GM12878 (cell line): ENCODE results near the gene SLC23A1. TPM values are rescaled to one million over a fixed set of nuclear protein-coding genes. Genes with fewer than 3 reads are reported as not detected.

Experiments
- ATAC-seq: fragments of 200-7000 bp; cut with Tn5 transposase; 3 replicates; pipeline ENCODE4 v1.9.1; 2020; ENCODE audit warnings: mild to moderate bottlenecking, moderate library complexity
- BruUV-seq: library from RNA; stranded (reverse); fragments of 400-500 nt; replicated peaks from 2 replicates; lab custom pipeline; 2021; lab: Mats Ljungman, UMichigan
- CTCF ChIA-PET: fragments of 300-600 bp; sonication (Branson Sonifier 250); formaldehyde crosslinking; extraction: SDS; loops from one replicate; lab custom pipeline; 2021; ENCODE audit warnings: inconsistent platforms; lab: Yijun Ruan, JAX
- POLR2A ChIA-PET: fragments of 350-600 bp; formaldehyde crosslinking; extraction: SDS; loops from one replicate; lab custom pipeline; 2021; ENCODE audit warnings: inconsistent platforms; lab: Charles Lee
- RAD21 ChIA-PET: fragments of 300-600 bp; sonication (Branson Sonifier 250); formaldehyde crosslinking; loops from one replicate; lab custom pipeline; 2023; ENCODE audit warnings: antibody characterized with exemption; ENCODE audit not compliant: unreplicated experiment; lab: Charles Lee
- SMC1A ChIA-PET: fragments of 300-600 bp; sonication (Branson Sonifier 250); formaldehyde crosslinking; loops from one replicate; lab custom pipeline; 2023; ENCODE audit not compliant: unreplicated experiment, uncharacterized antibody; lab: Charles Lee
- DNase-seq: peaks from one replicate; pipeline ENCODE4 v3.0.0-alpha.2; 2011; ENCODE audit warnings: low read depth, low spot score
- FAIRE-seq: peaks from 3 replicates; lab custom pipeline; 2011; peaks lifted over from hg19 to GRCh38; lab: Jason Lieb, UNC
- H2AFZ ChIP-seq: 2 replicates; pipeline ENCODE4 v1.6.0; 2011; ENCODE audit warnings: low read depth, low read length, control low read depth; ENCODE audit not compliant: control insufficient read depth
- H3K27ac ChIP-seq: 2 replicates; pipeline ENCODE4 v1.5.1; 2011; ENCODE audit warnings: control low read depth; ENCODE audit not compliant: control insufficient read depth, insufficient read depth
- H3K27me3 ChIP-seq, 2 experiments: replicated peaks in 1 of 2; 2 replicates each; pipeline versions ENCODE4 v1.6.0 to v1.6.1; 2011; ENCODE audit warnings: low read length in 1 of 2; ENCODE audit not compliant: control insufficient read depth in 2 of 2, insufficient read depth in 2 of 2
- H3K36me3 ChIP-seq, 2 experiments: 2 replicates each; pipeline ENCODE4 v1.5.1; 2011; ENCODE audit warnings: low read length in 1 of 2; ENCODE audit not compliant: control insufficient read depth in 2 of 2, insufficient read depth in 2 of 2
- H3K4me1 ChIP-seq: 2 replicates; pipeline ENCODE4 v1.6.1; 2011; ENCODE audit warnings: mild to moderate bottlenecking, low read length, moderate library complexity, mixed read lengths; ENCODE audit not compliant: control insufficient read depth, insufficient read depth
- H3K4me2 ChIP-seq: 2 replicates; pipeline ENCODE4 v1.6.0; 2011; ENCODE audit warnings: control low read depth; ENCODE audit not compliant: control insufficient read depth, insufficient read depth
- H3K4me3 ChIP-seq: fragments of 200-600 bp; sonication (generic); 2 replicates; pipeline ENCODE4 v1.5.1; 2016
- H3K79me2 ChIP-seq: 2 replicates; pipeline ENCODE4 v1.6.0; 2011; ENCODE audit warnings: low read length; ENCODE audit not compliant: control insufficient read depth, insufficient read depth
- H3K9ac ChIP-seq: 2 replicates; pipeline ENCODE4 v1.8.0; 2011; ENCODE audit warnings: low read length, control low read depth, mixed read lengths; ENCODE audit not compliant: control insufficient read depth, insufficient read depth
- H3K9me3 ChIP-seq: replicated peaks from 3 replicates; pipeline ENCODE4 v1.5.1; 2011; ENCODE audit warnings: mild to moderate bottlenecking, low read length; ENCODE audit not compliant: control insufficient read depth, insufficient read depth
- H4K20me1 ChIP-seq: 2 replicates; pipeline ENCODE4 v1.6.0; 2011; ENCODE audit not compliant: control insufficient read depth, insufficient read depth
- ASH2L ChIP-seq: fragments of 300-600, 200-600 bp; sonication (generic); IDR thresholded peaks from 2 replicates; pipeline ENCODE4 v1.6.1; 2017; ENCODE audit warnings: low read depth, mild to moderate bottlenecking, borderline replicate concordance
- ATF2 ChIP-seq: IDR thresholded peaks from 2 replicates; pipeline ENCODE4 v1.6.1; 2012; ENCODE audit warnings: low read length, inconsistent platforms
- BCL3 ChIP-seq: IDR thresholded peaks from 2 replicates; pipeline ENCODE4 v1.6.1; 2011; ENCODE audit warnings: borderline replicate concordance, low read depth, mild to moderate bottlenecking, moderate library complexity, low read length; ENCODE audit not compliant: insufficient read depth, poor library complexity, severe bottlenecking
- BMI1 ChIP-seq: fragments of 450-650 bp; IDR thresholded peaks from 2 replicates; pipeline ENCODE4 v1.6.1; 2016; ENCODE audit warnings: mild to moderate bottlenecking, moderate library complexity, borderline replicate concordance
- CEBPB ChIP-seq, 2 experiments: fragments of 150-350 bp in 1 of 2; IDR thresholded peaks; 2 replicates each; pipeline ENCODE4 v1.6.1; 2012 to 2014; ENCODE audit warnings: low read depth in 2 of 2, low read length in 2 of 2, borderline replicate concordance in 1 of 2, inconsistent platforms in 1 of 2
- DPF2 ChIP-seq: fragments of 450-650 bp; IDR thresholded peaks from 2 replicates; pipeline ENCODE4 v1.6.1; 2017; ENCODE audit warnings: mild to moderate bottlenecking
- GATAD2B ChIP-seq: fragments of 450-650 bp; conservative IDR thresholded peaks from 2 replicates; pipeline ENCODE4 v1.6.1; 2017; ENCODE audit warnings: low read depth, mild to moderate bottlenecking, moderate library complexity
- JUND ChIP-seq: IDR thresholded peaks from 2 replicates; pipeline ENCODE4 v1.6.1; 2012; ENCODE audit warnings: low read depth, mild to moderate bottlenecking, low read length, improper control_type of control experiment, moderate library complexity
- LARP7 ChIP-seq: fragments of 450-650 bp; IDR thresholded peaks from 2 replicates; pipeline ENCODE4 v1.6.1; 2017; ENCODE audit warnings: mild to moderate bottlenecking
- MYC ChIP-seq: IDR thresholded peaks from 2 replicates; pipeline ENCODE4 v1.6.1; 2011; ENCODE audit warnings: mild to moderate bottlenecking, low read length, moderate library complexity, inconsistent platforms; ENCODE audit not compliant: insufficient read depth, insufficient replicate concordance, insufficient read length, severe bottlenecking
- PBX3 ChIP-seq: IDR thresholded peaks from 2 replicates; pipeline ENCODE4 v1.6.1; 2011; ENCODE audit warnings: mild to moderate bottlenecking, low read depth, low read length, moderate library complexity; ENCODE audit not compliant: insufficient replicate concordance
- POLR2AphosphoS2 ChIP-seq: IDR thresholded peaks from 2 replicates; pipeline ENCODE4 v1.6.1; 2011; ENCODE audit warnings: low read depth, mild to moderate bottlenecking, low read length, improper control_type of control experiment, moderate library complexity
- RUNX3 ChIP-seq: IDR thresholded peaks from 2 replicates; pipeline ENCODE4 v1.6.1; 2012; ENCODE audit warnings: low read length, inconsistent platforms
- SP1 ChIP-seq: IDR thresholded peaks from one replicate; pipeline ENCODE4 v1.6.1; 2011; ENCODE audit warnings: low read depth, low read length
- USF2 ChIP-seq: IDR thresholded peaks from 2 replicates; pipeline ENCODE4 v1.6.1; 2011; ENCODE audit warnings: low read depth, low read length, improper control_type of control experiment, borderline replicate concordance
- WGBS: methylation state at CpG from one replicate; pipeline ENCODE4 v1.1.6; 2016; ENCODE audit warnings: low lambda C conversion rate; ENCODE audit not compliant: insufficient replicate concordance, insufficient coverage; ENCODE audit errors: missing lambda C conversion rate; 5-methylcytosine and 5-hydroxymethylcytosine counted together
- in situ Hi-C: fragments of 300-500 bp; cut with MboI; formaldehyde crosslinking; loops from 9 replicates; pipeline ENCODE4 v1.14.3; 2018; ENCODE audit warnings: mixed read lengths
- intact Hi-C: fragments of 100-400 bp; cut with micrococcal nuclease; formaldehyde crosslinking; loops from one replicate; pipeline ENCODE4 v1.14.2; 2022; ENCODE audit not compliant: unreplicated experiment
- polyA plus RNA-seq, 11 experiments: library from polyadenylated mRNA; depleted of rRNA in 4 of 11; unstranded in 6 of 11; stranded (reverse) in 5 of 11; fragments of >200 nt; fragmentation: Nextera tagmentation in 4 of 11; fragmentation: Illumina TruSeq in 1 of 11; extraction: Ambion mirVana in 4 of 11; extraction: Trizol in 1 of 11; gene quantifications; 1 replicate in 1 of 11; 2 replicates in 10 of 11; pipeline versions ENCODE4 v1.2.1 to v1.2.3, GENCODE V29; 2011 to 2016; ENCODE audit warnings: inconsistent platforms in 2 of 11, missing spikeins in 2 of 11, low read depth in 1 of 11
- total RNA-seq, 4 experiments: library from RNA; depleted of rRNA in 3 of 4; stranded (reverse); fragments of >200 nt in 3 of 4; fragmentation: Illumina TruSeq in 1 of 4; extraction: Trizol in 1 of 4; gene quantifications; 2 replicates each; pipeline versions ENCODE4 v1.2.1 to v1.2.3, GENCODE V29; 2013 to 2021

The SLC23A1 gene
- total and polyA plus RNA-seq, 10 of the 15 experiments (the other 5 are each of a cell fraction or from before 2014, with no cell fraction given) = 0.35 to 4.7 (median 1.6) TPM

- ATAC-seq = no peak
- no peak for FAIRE-seq
- CTCF ChIA-PET = interaction anchor here (1.1 to 3.1 kb wide), 4 partner anchors 35 to 88 kb away, joined by 3 to 24 read pairs (median 4); no protein-coding TSS in a partner anchor
- Histone ChIP-seq H3K9me3 (no peaks in the 10 kb centered on the region), H3K79me2 (peaks cover 34% of the 10 kb centered on the region), H3K27ac (no peak overlapping the region), H3K27me3 (no peaks in the 10 kb centered on the region), H3K4me1 (peaks cover 11% of the 10 kb centered on the region), H2AFZ (no peak overlapping the region), H3K9ac (no peak overlapping the region), H4K20me1 (no peaks in the 10 kb centered on the region), H3K4me3 (no peak overlapping the region), H3K4me2 (no peak overlapping the region), H3K36me3 (no peaks in the 10 kb centered on the region)
- BruUV-seq = no TSS peak
- POLR2A ChIA-PET = interaction anchor here (0.6 to 3.2 kb wide), 3 partner anchors 49 to 172 kb away, joined by 3 to 51 read pairs (median 8); partner anchors contain the start of gene MZB1
- no peak for DNase-seq
- 3% methylated on average over 2 of the region's 2 CpGs for WGBS
- RAD21 ChIA-PET = interaction anchor here (1.2 to 3.8 kb wide), 4 partner anchors 46 to 68 kb away, joined by 4 to 42 read pairs (median 12); partner anchors contain the start of genes MATR3 and MZB1
- SMC1A ChIA-PET = interaction anchor here (0.6 to 1.3 kb wide), 3 partner anchors 11 to 35 kb away, joined by 3 to 4 read pairs (median 4); no protein-coding TSS in a partner anchor
- intact Hi-C loops (loop anchor here (2.0 kb wide), 1 partner anchor 53 kb away; no protein-coding TSS in a partner anchor), in situ Hi-C loops (no loop called here)
- TF ChIP-seq ASH2L = no peak
- no peak for TF ChIP-seq BCL3
- no peak for TF ChIP-seq MYC
- no peak for TF ChIP-seq LARP7
- TF ChIP-seq PBX3 = no peak
- TF ChIP-seq USF2 = no peak
- no peak for TF ChIP-seq SP1
- TF ChIP-seq ATF2 = no peak
- no peak for TF ChIP-seq GATAD2B
- no peak for TF ChIP-seq RUNX3
- no peak for TF ChIP-seq CEBPB (IDR thresholded peaks at IDR 0.05; ENCODE audit: borderline replicate concordance in 1 of 2, low read depth in 2 of 2, low read length in 2 of 2)
- TF ChIP-seq JUND = no peak
- TF ChIP-seq POLR2AphosphoS2 = no peak
- TF ChIP-seq DPF2 = no peak
- TF ChIP-seq BMI1 = no peak
These were observed 43.0 kb downstream of the SLC23A1 start for GRCh38 chr5:139340051-139340450.
